HepG2 (cell line): ENCODE results near the gene CHMP1A. TPM values are rescaled to one million over a fixed set of nuclear protein-coding genes. Genes with fewer than 3 reads are reported as not detected.
A peak's percentile ranks its signal among the peaks of the same experiment; 100 is the strongest.

Experiments used
- JUN ChIP-seq: sonication (generic); formaldehyde crosslinking; IDR thresholded peaks from 2 replicates; pipeline ENCODE4 v1.4.0; 2020; ENCODE audit warnings: mild to moderate bottlenecking, missing genetic modification reagents
- MAFK ChIP-seq, 2 experiments: IDR thresholded peaks in 1 of 2; conservative IDR thresholded peaks in 1 of 2; 2 replicates each; pipeline ENCODE4 v1.6.1; 2011; ENCODE audit warnings: improper control_type of control experiment in 2 of 2, low read length in 2 of 2
- POLR2AphosphoS2 ChIP-seq: IDR thresholded peaks from 2 replicates; pipeline ENCODE4 v1.6.1; 2011; ENCODE audit warnings: low read depth, low read length, improper control_type of control experiment
- PTBP1 ChIP-seq: fragments of 200-400 bp; formaldehyde crosslinking; IDR thresholded peaks from 2 replicates; pipeline ENCODE4 v1.6.1; 2018; ENCODE audit warnings: low read length, low read depth; ENCODE audit not compliant: poor library complexity, severe bottlenecking
- TBL1XR1 ChIP-seq: fragments of 150-350 bp; IDR thresholded peaks from 2 replicates; pipeline ENCODE4 v1.6.1; 2014; ENCODE audit warnings: borderline replicate concordance, low read length; ENCODE audit not compliant: partially characterized antibody
- ZMYM2 ChIP-seq: sonication (generic); formaldehyde crosslinking; IDR thresholded peaks from 2 replicates; pipeline ENCODE4 v1.8.0; 2022; ENCODE audit warnings: mild to moderate bottlenecking, missing genetic modification reagents
- ZNF3 ChIP-seq: IDR thresholded peaks from 2 replicates; pipeline ENCODE4 v1.7.0; 2017; ENCODE audit warnings: inconsistent platforms
- ZNF550 ChIP-seq: sonication (generic); formaldehyde crosslinking; IDR thresholded peaks from 2 replicates; pipeline ENCODE4 v1.4.0; 2020; ENCODE audit warnings: mild to moderate bottlenecking, missing genetic modification reagents, borderline replicate concordance
- ZNF629 ChIP-seq: sonication (generic); formaldehyde crosslinking; conservative IDR thresholded peaks from 2 replicates; pipeline ENCODE4 v1.5.0; 2020; ENCODE audit warnings: missing genetic modification reagents
- ZNF737 ChIP-seq: sonication (generic); formaldehyde crosslinking; IDR thresholded peaks from 2 replicates; pipeline ENCODE4 v1.5.0; 2020; ENCODE audit warnings: missing genetic modification reagents, mild to moderate bottlenecking, borderline replicate concordance
- ZNF790 ChIP-seq: sonication (generic); formaldehyde crosslinking; IDR thresholded peaks from 2 replicates; pipeline ENCODE4 v1.8.0; 2022; ENCODE audit warnings: missing genetic modification reagents, mild to moderate bottlenecking, borderline replicate concordance
- polyA plus RNA-seq, 8 experiments: library from polyadenylated mRNA; depleted of rRNA in 3 of 8; stranded (reverse) in 7 of 8; unstranded in 1 of 8; fragments of >200 nt; fragmentation: Illumina TruSeq in 4 of 8; extraction: Trizol in 4 of 8; gene quantifications; 2 replicates each; pipeline versions ENCODE4 v1.2.1 to v1.2.3, GENCODE V29; 2011 to 2016; ENCODE audit warnings: low read depth in 4 of 8, missing spikeins in 1 of 8, mixed read lengths in 1 of 8; ENCODE audit not compliant: insufficient read depth in 1 of 8
- total RNA-seq, 5 experiments: library from RNA; depleted of rRNA; stranded (reverse); fragments of >200 nt; fragmentation: Illumina TruSeq; extraction: Trizol; gene quantifications; 2 replicates each; pipeline ENCODE4 v1.2.3, GENCODE V29; 2016; ENCODE audit warnings: low read depth in 1 of 5
- TF ChIP-seq, protein P1 (sequence below): sonication (generic); formaldehyde crosslinking; IDR thresholded peaks from 2 replicates; pipeline ENCODE4 v1.4.0; 2020; ENCODE audit warnings: missing genetic modification reagents, borderline replicate concordance
- TF ChIP-seq, protein P2 (sequence below), 2 experiments: sonication (generic) in 1 of 2; formaldehyde crosslinking in 1 of 2; IDR thresholded peaks; 2 replicates each; pipeline versions ENCODE4 v1.4.0 to v1.6.1; 2018 to 2020; ENCODE audit warnings: missing genetic modification reagents in 2 of 2, borderline replicate concordance in 1 of 2, low read depth in 1 of 2, mild to moderate bottlenecking in 1 of 2, missing biosample characterization in 1 of 2
- TF ChIP-seq, protein P3 (sequence below), 2 experiments: sonication (generic) in 1 of 2; formaldehyde crosslinking in 1 of 2; IDR thresholded peaks; 2 replicates each; pipeline versions ENCODE4 v1.5.1 to v1.6.1; 2011 to 2020; ENCODE audit warnings: borderline replicate concordance in 1 of 2, low read depth in 1 of 2, low read length in 1 of 2, mild to moderate bottlenecking in 1 of 2, missing genetic modification reagents in 1 of 2, moderate library complexity in 1 of 2
- TF ChIP-seq, protein P4 (sequence below): sonication (generic); formaldehyde crosslinking; IDR thresholded peaks from 2 replicates; pipeline ENCODE4 v1.4.0; 2020; ENCODE audit warnings: mild to moderate bottlenecking, missing genetic modification reagents

CHMP1A gene
- total and polyA plus RNA-seq, 2 of the 13 experiments (the other 11 are each of a cell fraction or from before 2014, with no cell fraction given), result 69.4 to 73.3 TPM

DNA sequence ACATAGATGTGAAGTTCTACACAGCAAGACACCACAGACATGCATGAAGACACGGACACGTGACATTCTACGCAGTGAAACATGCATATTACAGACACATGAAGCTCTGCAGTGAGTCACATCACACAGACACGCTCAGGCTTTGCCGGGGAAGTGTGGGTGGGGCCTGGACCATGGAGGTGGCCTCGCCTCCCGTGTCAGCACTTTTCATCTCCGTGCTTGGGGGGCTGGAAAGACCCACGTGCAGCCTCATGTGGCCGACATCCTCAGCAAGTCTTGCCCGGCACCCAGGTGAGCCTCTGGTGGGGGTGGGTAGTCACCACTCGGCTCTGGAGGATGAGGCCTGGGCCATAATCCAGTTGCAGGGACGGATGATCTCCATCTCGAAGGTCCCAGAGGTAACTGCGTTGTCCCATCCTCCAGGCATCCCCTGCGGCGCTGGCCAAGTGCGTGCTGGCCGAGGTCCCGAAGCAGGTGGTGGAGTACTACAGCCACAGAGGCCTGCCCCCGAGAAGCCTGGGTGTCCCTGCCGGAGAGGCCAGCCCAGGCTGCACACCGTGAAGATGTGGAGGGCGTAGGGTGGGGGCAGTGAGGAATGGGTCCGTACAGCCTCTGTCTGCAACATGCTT is 61.3 kb downstream of the CHMP1A start (continued):
- TF ChIP-seq, protein P1, sequence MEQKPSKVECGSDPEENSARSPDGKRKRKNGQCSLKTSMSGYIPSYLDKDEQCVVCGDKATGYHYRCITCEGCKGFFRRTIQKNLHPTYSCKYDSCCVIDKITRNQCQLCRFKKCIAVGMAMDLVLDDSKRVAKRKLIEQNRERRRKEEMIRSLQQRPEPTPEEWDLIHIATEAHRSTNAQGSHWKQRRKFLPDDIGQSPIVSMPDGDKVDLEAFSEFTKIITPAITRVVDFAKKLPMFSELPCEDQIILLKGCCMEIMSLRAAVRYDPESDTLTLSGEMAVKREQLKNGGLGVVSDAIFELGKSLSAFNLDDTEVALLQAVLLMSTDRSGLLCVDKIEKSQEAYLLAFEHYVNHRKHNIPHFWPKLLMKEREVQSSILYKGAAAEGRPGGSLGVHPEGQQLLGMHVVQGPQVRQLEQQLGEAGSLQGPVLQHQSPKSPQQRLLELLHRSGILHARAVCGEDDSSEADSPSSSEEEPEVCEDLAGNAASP, result no peak
- TF ChIP-seq, protein P2, sequence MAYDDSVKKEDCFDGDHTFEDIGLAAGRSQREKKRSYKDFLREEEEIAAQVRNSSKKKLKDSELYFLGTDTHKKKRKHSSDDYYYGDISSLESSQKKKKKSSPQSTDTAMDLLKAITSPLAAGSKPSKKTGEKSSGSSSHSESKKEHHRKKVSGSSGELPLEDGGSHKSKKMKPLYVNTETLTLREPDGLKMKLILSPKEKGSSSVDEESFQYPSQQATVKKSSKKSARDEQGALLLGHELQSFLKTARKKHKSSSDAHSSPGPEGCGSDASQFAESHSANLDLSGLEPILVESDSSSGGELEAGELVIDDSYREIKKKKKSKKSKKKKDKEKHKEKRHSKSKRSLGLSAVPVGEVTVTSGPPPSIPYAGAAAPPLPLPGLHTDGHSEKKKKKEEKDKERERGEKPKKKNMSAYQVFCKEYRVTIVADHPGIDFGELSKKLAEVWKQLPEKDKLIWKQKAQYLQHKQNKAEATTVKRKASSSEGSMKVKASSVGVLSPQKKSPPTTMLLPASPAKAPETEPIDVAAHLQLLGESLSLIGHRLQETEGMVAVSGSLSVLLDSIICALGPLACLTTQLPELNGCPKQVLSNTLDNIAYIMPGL (CRISPR knock-in tag; IDR thresholded peaks at IDR 0.05; ENCODE audit: borderline replicate concordance in 1 of 2, low read depth in 1 of 2), result no peak
- TF ChIP-seq TBL1XR1 (no peak), POLR2AphosphoS2 (no peak), JUN (no peak), ZNF629 (CRISPR knock-in tag) (no peak), ZNF3 (CRISPR knock-in tag) (no peak), ZNF737 (CRISPR knock-in tag) (no peak), ZNF790 (CRISPR knock-in tag) (no peak), PTBP1 (no peak), ZNF550 (CRISPR knock-in tag) (no peak), ZMYM2 (CRISPR knock-in tag) (no peak), MAFK (conservative IDR thresholded peaks at IDR 0.05 in 1 of 2, IDR thresholded peaks at IDR 0.05 in 1 of 2; ENCODE audit: low read length in 2 of 2) (peak; percentile 23 to 35; a peak in 3 of 4 replicates)
- TF ChIP-seq, protein P3, sequence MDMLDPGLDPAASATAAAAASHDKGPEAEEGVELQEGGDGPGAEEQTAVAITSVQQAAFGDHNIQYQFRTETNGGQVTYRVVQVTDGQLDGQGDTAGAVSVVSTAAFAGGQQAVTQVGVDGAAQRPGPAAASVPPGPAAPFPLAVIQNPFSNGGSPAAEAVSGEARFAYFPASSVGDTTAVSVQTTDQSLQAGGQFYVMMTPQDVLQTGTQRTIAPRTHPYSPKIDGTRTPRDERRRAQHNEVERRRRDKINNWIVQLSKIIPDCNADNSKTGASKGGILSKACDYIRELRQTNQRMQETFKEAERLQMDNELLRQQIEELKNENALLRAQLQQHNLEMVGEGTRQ (IDR thresholded peaks at IDR 0.05; ENCODE audit: low read depth, low read length), result peak; percentile 30; the same call in 1 of the 2 replicates
- TF ChIP-seq, protein P3 (CRISPR knock-in tag; IDR thresholded peaks at IDR 0.05; ENCODE audit: borderline replicate concordance), result no peak
- TF ChIP-seq, protein P4, sequence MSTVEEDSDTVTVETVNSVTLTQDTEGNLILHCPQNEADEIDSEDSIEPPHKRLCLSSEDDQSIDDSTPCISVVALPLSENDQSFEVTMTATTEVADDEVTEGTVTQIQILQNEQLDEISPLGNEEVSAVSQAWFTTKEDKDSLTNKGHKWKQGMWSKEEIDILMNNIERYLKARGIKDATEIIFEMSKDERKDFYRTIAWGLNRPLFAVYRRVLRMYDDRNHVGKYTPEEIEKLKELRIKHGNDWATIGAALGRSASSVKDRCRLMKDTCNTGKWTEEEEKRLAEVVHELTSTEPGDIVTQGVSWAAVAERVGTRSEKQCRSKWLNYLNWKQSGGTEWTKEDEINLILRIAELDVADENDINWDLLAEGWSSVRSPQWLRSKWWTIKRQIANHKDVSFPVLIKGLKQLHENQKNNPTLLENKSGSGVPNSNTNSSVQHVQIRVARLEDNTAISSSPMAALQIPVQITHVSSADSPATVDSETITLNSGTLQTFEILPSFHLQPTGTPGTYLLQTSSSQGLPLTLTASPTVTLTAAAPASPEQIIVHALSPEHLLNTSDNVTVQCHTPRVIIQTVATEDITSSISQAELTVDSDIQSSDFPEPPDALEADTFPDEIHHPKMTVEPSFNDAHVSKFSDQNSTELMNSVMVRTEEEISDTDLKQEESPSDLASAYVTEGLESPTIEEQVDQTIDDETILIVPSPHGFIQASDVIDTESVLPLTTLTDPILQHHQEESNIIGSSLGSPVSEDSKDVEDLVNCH (CRISPR knock-in tag), result no peak
